Central memory CD8-positive, alpha-beta T cell (primary cell): ENCODE measurements around the gene TSPAN5.

Source experiments
- ATAC-seq: fragments of 150-1000 bp; cut with Tn5 transposase; replicated peaks from 2 replicates; pipeline ENCODE4 v1.10.0; 2022; ENCODE audit warnings: mild to moderate bottlenecking, moderate FRiP score, moderate number of reproducible peaks; ENCODE audit not compliant: poor library complexity, severe bottlenecking; ENCODE audit errors: extremely low read depth
- DNase-seq, 2 donors: peaks; one replicate each; pipeline ENCODE4 v3.0.0; 2021; ENCODE audit warnings: low spot score in 2 of 2
- H3K27ac Mint-ChIP-seq: one replicate; pipeline ENCODE4 v1.8.0; 2022; ENCODE audit warnings: low read depth, mild to moderate bottlenecking, moderate library complexity, mixed read lengths
- H3K27me3 Mint-ChIP-seq: one replicate; pipeline ENCODE4 v1.8.0; 2022; ENCODE audit warnings: mixed read lengths
- H3K36me3 Mint-ChIP-seq: one replicate; pipeline ENCODE4 v1.8.0; 2022; ENCODE audit warnings: mild to moderate bottlenecking, moderate library complexity, mixed read lengths; ENCODE audit not compliant: insufficient read depth
- H3K4me1 Mint-ChIP-seq: one replicate; pipeline ENCODE4 v1.8.0; 2022; ENCODE audit warnings: mixed read lengths
- H3K4me3 Mint-ChIP-seq: one replicate; pipeline ENCODE4 v1.8.0; 2022; ENCODE audit warnings: mild to moderate bottlenecking, moderate library complexity, mixed read lengths
- H3K9me3 Mint-ChIP-seq: one replicate; pipeline ENCODE4 v1.8.0; 2022; ENCODE audit warnings: mixed read lengths

The TSPAN5 gene

DNA sequence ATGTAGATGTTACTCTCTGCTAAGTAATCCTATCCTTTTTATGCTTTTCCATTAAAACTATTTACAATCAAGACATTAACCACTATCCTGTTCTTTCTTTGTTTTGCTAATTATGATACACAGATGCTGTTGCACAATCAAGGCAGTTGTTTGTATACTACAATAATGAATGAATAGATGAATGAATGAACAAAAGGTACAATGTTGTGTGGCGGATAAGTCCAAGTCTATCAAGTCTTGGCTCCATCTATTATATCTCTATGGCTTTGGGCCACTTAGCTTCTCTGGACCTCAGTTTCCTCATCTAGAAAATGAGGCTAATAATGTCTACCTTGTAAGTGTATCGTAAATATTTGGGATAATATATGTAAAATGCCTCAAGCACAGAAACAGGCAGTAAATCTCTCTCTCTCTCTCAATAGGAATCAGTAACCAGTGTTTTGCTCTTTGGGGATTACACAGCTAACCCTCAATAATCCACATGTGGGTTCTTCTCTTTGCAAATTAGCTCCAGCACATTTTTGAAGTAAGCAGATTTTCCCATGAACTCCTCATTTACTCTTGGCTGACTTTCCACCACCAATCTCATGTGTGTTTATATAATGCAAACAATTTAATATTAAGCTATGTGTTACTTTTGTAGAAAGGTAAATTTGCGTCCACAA, 27.8 kb upstream of the TSPAN5 start:
- no peak for DNase-seq
- Mint-ChIP-seq H3K4me3 (no peak overlapping the region), H3K9me3 (peaks cover 5% of the 10 kb centered on the region), H3K4me1 (peaks cover 19% of the 10 kb centered on the region), H3K27ac (no peak overlapping the region), H3K36me3 (no peaks in the 10 kb centered on the region), H3K27me3 (no peaks in the 10 kb centered on the region)
- ATAC-seq: no peak

DNA sequence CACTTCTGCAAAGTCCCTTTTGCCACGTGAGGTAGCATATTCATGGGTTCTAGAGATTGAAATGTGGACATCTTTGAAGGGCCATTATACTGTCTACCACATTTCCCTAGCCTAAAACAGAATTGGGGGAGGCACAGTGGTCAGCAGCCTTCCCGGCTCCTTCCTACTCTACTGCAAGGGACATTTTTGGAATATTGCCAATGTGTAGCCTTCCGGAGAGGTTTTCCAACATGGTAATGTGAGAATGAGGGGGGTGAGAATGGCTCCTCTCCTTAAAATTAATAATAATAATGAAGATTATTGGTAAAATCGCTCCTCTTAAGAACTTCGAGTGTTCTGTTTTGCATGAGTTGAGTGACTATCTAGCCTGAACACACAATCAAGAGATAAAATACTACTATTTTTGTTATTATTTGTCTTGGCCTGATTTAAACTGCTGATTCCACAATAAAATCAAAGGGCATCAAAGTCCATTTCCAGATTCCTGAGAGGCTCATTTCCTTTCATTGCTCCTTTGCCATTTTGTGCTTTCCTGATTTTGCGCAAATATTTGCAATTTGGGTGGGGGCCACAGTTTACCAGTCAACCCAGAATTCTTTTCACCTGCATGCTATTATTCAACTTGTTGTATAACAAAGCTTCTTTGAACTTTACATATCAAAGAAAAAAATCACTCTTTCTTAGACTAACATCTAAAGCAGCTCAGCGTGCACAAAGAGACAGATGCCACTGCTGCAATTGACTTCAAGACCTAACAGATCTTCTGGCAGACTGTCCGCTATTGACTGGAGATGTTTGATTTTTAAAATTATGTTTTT, 27.0 kb upstream of the TSPAN5 start:
- ATAC-seq (no peak), DNase-seq (no peak)
- H3K4me3 Mint-ChIP-seq: no peak overlapping the region
- peaks cover 19% of the 10 kb centered on the region for H3K4me1 Mint-ChIP-seq
- H3K36me3 Mint-ChIP-seq: no peaks in the 10 kb centered on the region
- no peak overlapping the region for H3K27ac Mint-ChIP-seq
- peaks cover under 1% of the 10 kb centered on the region for H3K9me3 Mint-ChIP-seq
- H3K27me3 Mint-ChIP-seq: no peaks in the 10 kb centered on the region

- H3K4me1 Mint-ChIP-seq: no peaks in the 10 kb centered on the region
- no peaks in the 10 kb centered on the region for H3K27me3 Mint-ChIP-seq
- H3K4me3 Mint-ChIP-seq: no peak overlapping the region
- no peaks in the 10 kb centered on the region for H3K9me3 Mint-ChIP-seq
- ATAC-seq: no peak
- no peaks in the 10 kb centered on the region for H3K36me3 Mint-ChIP-seq
- DNase-seq: no peak
- H3K27ac Mint-ChIP-seq: no peak overlapping the region
These were observed 24.3 kb upstream of the TSPAN5 start for GRCh38 chr4:98682719-98683118.

DNA sequence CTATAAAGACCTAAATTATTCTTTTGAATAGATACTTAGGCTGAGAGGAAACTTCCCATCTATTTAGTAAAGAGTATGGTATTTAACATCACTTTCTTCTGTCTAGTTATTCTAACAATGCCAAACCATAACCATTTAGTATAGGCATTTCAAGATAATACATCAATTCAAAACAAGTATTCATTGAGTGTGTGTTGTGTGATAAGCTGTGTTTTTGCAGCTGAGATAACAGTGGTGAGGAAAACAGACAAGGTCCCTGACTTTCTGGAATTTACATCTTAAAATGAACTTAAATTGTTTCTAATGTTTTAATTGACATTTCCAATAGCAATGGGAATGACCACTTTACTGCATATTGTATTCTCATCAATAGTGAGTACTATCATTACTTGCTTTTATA, 22.4 kb upstream of the TSPAN5 start:
- no peak for ATAC-seq
- H3K4me3 Mint-ChIP-seq: no peak overlapping the region
- H3K4me1 Mint-ChIP-seq: no peaks in the 10 kb centered on the region
- H3K9me3 Mint-ChIP-seq: no peaks in the 10 kb centered on the region
- DNase-seq: no peak
- H3K27ac Mint-ChIP-seq: no peak overlapping the region
- no peaks in the 10 kb centered on the region for H3K36me3 Mint-ChIP-seq
- H3K27me3 Mint-ChIP-seq: no peaks in the 10 kb centered on the region

DNA sequence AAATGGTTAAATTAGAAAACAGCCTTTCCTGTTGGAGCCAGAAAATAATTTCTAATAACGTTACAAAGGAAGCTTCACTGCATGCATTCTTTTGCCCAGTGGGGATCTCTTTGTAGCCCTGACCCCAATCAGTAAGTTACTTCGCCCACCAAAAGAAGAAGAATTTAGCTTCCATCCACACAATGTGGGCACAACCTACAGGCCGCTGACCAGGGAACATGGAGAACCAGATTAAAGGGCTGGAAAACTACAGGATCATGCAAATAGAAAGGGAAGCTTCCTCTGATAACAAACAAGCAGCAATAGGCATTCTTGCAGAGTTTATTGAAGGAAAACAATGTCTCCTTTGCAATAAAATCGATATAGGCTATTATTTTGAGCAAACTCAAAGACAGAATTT, 21.3 kb upstream of the TSPAN5 start:
- Mint-ChIP-seq H3K4me1 (no peaks in the 10 kb centered on the region), H3K27ac (no peak overlapping the region), H3K4me3 (no peak overlapping the region), H3K9me3 (no peaks in the 10 kb centered on the region), H3K27me3 (peaks cover 2% of the 10 kb centered on the region), H3K36me3 (no peaks in the 10 kb centered on the region)
- no peak for ATAC-seq
- DNase-seq: no peak

- peaks cover 12% of the 10 kb centered on the region for H3K27me3 Mint-ChIP-seq
- DNase-seq (no peak), ATAC-seq (no peak)
- no peak overlapping the region for H3K4me3 Mint-ChIP-seq
- H3K4me1 Mint-ChIP-seq: no peaks in the 10 kb centered on the region
- H3K9me3 Mint-ChIP-seq: no peaks in the 10 kb centered on the region
- H3K36me3 Mint-ChIP-seq: no peaks in the 10 kb centered on the region
- H3K27ac Mint-ChIP-seq: no peak overlapping the region
These were observed 19.4 kb upstream of the TSPAN5 start for GRCh38 chr4:98677799-98678198.

DNA sequence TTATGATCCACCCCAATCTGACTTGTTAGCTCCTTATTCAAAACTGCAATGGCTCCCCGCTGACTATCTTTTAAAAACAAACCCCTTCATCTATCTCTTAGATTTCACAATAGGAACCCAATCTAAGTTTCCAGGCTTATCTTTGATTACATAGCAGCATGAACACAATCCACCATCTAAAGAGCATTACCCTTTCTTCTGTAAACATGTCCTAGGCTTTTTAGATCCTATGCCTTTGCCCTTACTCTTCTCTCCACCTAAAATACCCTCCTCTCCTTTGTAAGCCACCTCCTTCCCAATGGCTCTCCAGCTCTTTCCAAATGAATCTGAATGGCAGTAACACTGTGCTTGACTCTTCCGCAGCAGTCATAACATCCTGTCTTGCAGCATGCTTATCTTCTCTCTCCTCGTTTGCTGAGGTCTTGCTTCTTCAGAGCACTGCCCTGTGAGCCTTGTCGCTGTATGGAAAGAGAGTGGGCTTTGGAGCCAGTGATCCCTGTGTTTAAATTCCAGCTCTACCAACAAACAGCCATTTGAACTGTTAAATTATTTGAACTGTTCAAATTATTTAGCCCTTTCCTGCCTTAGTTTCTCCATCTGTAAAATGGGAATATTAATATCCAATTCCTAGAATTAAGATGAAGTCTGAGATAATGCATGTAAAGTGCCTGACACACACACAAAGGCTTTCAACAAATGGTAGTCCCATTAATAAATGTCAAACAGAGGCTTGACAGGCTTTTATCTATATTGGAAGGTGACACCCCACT, 16.2 kb upstream of the TSPAN5 start:
- Mint-ChIP-seq H3K36me3 (no peaks in the 10 kb centered on the region), H3K4me1 (no peaks in the 10 kb centered on the region), H3K4me3 (no peak overlapping the region), H3K27me3 (peaks cover 19% of the 10 kb centered on the region), H3K9me3 (no peaks in the 10 kb centered on the region), H3K27ac (no peak overlapping the region)
- DNase-seq (no peak), ATAC-seq (no peak)

DNA sequence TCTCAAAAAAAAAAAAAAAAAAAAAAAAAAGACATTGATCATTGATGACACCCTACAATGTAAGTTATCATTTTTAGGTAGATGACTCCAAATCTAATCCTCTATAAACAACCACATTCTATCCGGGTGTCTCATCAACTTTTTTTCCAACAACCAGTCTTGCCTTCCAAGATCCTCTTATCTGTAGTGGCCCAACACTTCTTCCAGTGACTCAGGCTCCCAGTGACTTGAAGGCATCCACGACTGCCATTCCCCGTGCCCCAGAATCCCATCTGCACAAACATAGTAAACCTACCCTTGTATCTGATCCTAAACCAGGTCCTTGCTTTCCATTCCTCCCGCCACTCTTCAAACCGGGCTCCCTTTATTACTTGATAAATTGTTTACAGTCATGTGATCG, 15.6 kb upstream of the TSPAN5 start:
- H3K27ac Mint-ChIP-seq: no peak overlapping the region
- H3K4me1 Mint-ChIP-seq: no peaks in the 10 kb centered on the region
- no peaks in the 10 kb centered on the region for H3K36me3 Mint-ChIP-seq
- DNase-seq (no peak), ATAC-seq (no peak)
- H3K4me3 Mint-ChIP-seq: no peak overlapping the region
- peaks cover 19% of the 10 kb centered on the region for H3K27me3 Mint-ChIP-seq
- H3K9me3 Mint-ChIP-seq: no peaks in the 10 kb centered on the region

GRCh38 chr4:98673288-98673644, 14.9 kb upstream of the TSPAN5 start:
- H3K9me3 Mint-ChIP-seq: no peaks in the 10 kb centered on the region
- H3K36me3 Mint-ChIP-seq: no peaks in the 10 kb centered on the region
- no peak for ATAC-seq
- H3K4me1 Mint-ChIP-seq: no peaks in the 10 kb centered on the region
- peaks cover 19% of the 10 kb centered on the region for H3K27me3 Mint-ChIP-seq
- H3K4me3 Mint-ChIP-seq: no peak overlapping the region
- H3K27ac Mint-ChIP-seq: no peak overlapping the region
- no peak for DNase-seq

DNA sequence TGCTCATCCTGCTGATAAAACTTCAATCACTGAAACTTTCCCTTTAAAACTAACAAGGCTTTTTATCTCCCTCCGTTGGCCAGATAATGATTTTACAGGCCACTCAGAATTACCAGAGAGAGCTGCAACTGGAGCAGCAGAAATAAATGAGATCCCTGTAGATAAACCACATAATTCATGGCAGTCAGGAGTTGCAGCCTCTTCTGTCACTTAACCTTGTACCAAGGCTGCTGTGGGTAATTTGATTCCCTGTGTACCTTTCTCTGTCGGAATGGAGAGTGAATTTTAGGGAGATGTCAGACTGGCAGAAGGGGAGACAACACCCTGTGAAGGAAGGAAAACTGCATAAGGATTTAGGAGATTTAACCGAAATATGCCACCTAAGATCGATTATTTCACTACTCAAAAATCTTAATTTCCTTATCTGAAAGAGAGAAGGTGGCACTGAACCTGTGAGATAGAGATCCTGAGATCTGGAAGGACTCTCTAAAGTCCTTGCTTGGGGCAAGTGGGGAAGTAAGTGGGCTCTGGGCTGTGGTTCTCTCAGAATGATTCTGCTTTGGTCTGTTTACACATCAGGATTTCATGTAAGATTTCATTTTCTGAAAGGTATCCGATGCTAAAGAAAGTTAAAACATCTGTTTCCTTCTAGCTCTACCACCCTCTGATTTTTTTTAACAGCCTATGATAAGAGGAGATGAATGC, 14.3 kb upstream of the TSPAN5 start:
- Mint-ChIP-seq H3K4me3 (no peak overlapping the region), H3K9me3 (no peaks in the 10 kb centered on the region), H3K36me3 (no peaks in the 10 kb centered on the region), H3K27ac (no peak overlapping the region), H3K27me3 (peaks cover 19% of the 10 kb centered on the region), H3K4me1 (no peaks in the 10 kb centered on the region)
- ATAC-seq (no peak), DNase-seq (no peak)

- Mint-ChIP-seq H3K36me3 (no peaks in the 10 kb centered on the region), H3K4me1 (no peaks in the 10 kb centered on the region), H3K27me3 (peaks cover 19% of the 10 kb centered on the region), H3K27ac (no peak overlapping the region), H3K9me3 (no peaks in the 10 kb centered on the region), H3K4me3 (no peak overlapping the region)
- no peak for ATAC-seq
- no peak for DNase-seq
These were observed 12.7 kb upstream of the TSPAN5 start for GRCh38 chr4:98671131-98671530.

DNA sequence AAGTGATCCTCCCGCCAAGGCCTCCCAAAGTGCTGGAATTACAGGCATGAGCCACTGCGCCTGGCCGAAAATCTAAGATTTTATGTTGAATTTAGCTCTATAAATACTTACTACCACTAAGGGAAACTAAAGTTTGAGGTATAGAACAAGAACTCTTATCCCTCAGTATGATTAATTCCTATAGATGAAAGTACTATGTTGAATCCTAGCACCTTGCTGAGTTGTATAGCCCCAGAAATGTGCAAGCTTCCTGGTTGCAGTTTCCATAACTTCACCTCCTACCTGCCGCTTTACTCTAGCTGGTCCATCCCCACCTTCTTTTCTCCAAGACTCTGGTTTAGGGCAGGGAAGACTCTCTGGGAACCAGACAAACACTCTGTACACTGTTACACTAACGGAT, 11.8 kb upstream of the TSPAN5 start:
- no peak overlapping the region for H3K27ac Mint-ChIP-seq
- no peak for DNase-seq
- H3K36me3 Mint-ChIP-seq: no peaks in the 10 kb centered on the region
- no peak overlapping the region for H3K4me3 Mint-ChIP-seq
- no peak for ATAC-seq
- no peaks in the 10 kb centered on the region for H3K4me1 Mint-ChIP-seq
- H3K27me3 Mint-ChIP-seq: peaks cover 19% of the 10 kb centered on the region
- no peaks in the 10 kb centered on the region for H3K9me3 Mint-ChIP-seq
